H1 (cell line): ENCODE results near the gene CA14. TPM values are rescaled to one million over a fixed set of nuclear protein-coding genes. Genes with fewer than 3 reads are reported as not detected.

Experiments
- CTCF ChIA-PET: fragments of 300-600 bp; sonication (Branson Sonifier 250); formaldehyde crosslinking; loops from one replicate; lab custom pipeline; 2021; ENCODE audit not compliant: partially characterized antibody; lab: Charles Lee
- POLR2A ChIA-PET: fragments of 300-600 bp; sonication (Branson Sonifier 250); formaldehyde crosslinking; loops from one replicate; lab custom pipeline; 2021; ENCODE audit warnings: inconsistent platforms; ENCODE audit not compliant: partially characterized antibody; lab: Charles Lee
- DNase-seq, 2 experiments: peaks; one replicate each; pipeline versions ENCODE4 v3.0.0 to v3.0.0-alpha.2; 2010 to 2022; ENCODE audit warnings: low spot score in 2 of 2, low read depth in 1 of 2, mixed read lengths in 1 of 2
- FAIRE-seq: peaks from 2 replicates; lab custom pipeline; 2011; peaks lifted over from hg19 to GRCh38; lab: Jason Lieb, UNC
- H2AFZ ChIP-seq: 2 replicates; pipeline ENCODE4 v1.8.1; 2012; ENCODE audit warnings: low read length, inconsistent platforms
- H2AK5ac ChIP-seq: 2 replicates; pipeline ENCODE4 v1.6.1; 2013; ENCODE audit warnings: low read depth, low read length
- H2BK120ac ChIP-seq: replicated peaks from 2 replicates; pipeline ENCODE3; 2013; ENCODE audit warnings: low read depth, low read length, inconsistent platforms
- H2BK12ac ChIP-seq: 2 replicates; pipeline ENCODE4 v1.6.1; 2013; ENCODE audit warnings: low read depth, low read length
- H2BK15ac ChIP-seq: 2 replicates; pipeline ENCODE4 v1.6.1; 2013; ENCODE audit warnings: low read length
- H2BK20ac ChIP-seq: 2 replicates; pipeline ENCODE4 v1.6.1; 2013; ENCODE audit warnings: low read length
- H2BK5ac ChIP-seq: 2 replicates; pipeline ENCODE4 v1.6.1; 2013; ENCODE audit warnings: low read depth, low read length
- H3K14ac ChIP-seq: 2 replicates; pipeline ENCODE4 v1.6.1; 2013; ENCODE audit warnings: inconsistent platforms; ENCODE audit not compliant: insufficient read length
- H3K18ac ChIP-seq: 2 replicates; pipeline ENCODE4 v1.6.1; 2013; ENCODE audit warnings: low read length; ENCODE audit errors: extremely low read depth
- H3K23ac ChIP-seq: 2 replicates; pipeline ENCODE4 v1.6.1; 2013; ENCODE audit warnings: inconsistent platforms; ENCODE audit not compliant: insufficient read length
- H3K23me2 ChIP-seq: 2 replicates; pipeline ENCODE4 v1.6.1; 2013; ENCODE audit warnings: low read depth, low read length
- H3K27ac ChIP-seq: 2 replicates; pipeline ENCODE4 v1.6.1; 2011; ENCODE audit warnings: low read depth, low read length, inconsistent platforms
- H3K27me3 ChIP-seq, 4 experiments: replicated peaks in 1 of 4; 1 replicate in 1 of 4; 2 replicates in 3 of 4; pipeline versions ENCODE4 v1.6.1 to v1.8.1; 2011 to 2013; ENCODE audit warnings: low read length in 3 of 4, mild to moderate bottlenecking in 3 of 4, inconsistent platforms in 2 of 4, mixed read lengths in 2 of 4, moderate library complexity in 1 of 4; ENCODE audit not compliant: control insufficient read depth in 3 of 4, insufficient read depth in 3 of 4; ENCODE audit errors: extremely low read depth in 1 of 4
- H3K36me3 ChIP-seq, 4 experiments: 2 replicates each; pipeline versions ENCODE4 v1.6.1 to v1.8.1; 2011 to 2013; ENCODE audit warnings: mild to moderate bottlenecking in 4 of 4, low read length in 3 of 4, moderate library complexity in 2 of 4, control low read depth in 1 of 4, inconsistent platforms in 1 of 4; ENCODE audit not compliant: insufficient read depth in 4 of 4, control insufficient read depth in 2 of 4
- H3K4ac ChIP-seq: replicated peaks from 2 replicates; pipeline ENCODE3; 2013; ENCODE audit warnings: low read length, low read depth, mixed read lengths, inconsistent platforms; ENCODE audit not compliant: insufficient read length
- H3K4me1 ChIP-seq, 4 experiments: replicated peaks in 1 of 4; 1 replicate in 1 of 4; 2 replicates in 3 of 4; pipeline versions ENCODE4 v1.6.1 to v1.8.1; 2011 to 2013; ENCODE audit warnings: low read length in 3 of 4, inconsistent platforms in 2 of 4, mixed read lengths in 1 of 4; ENCODE audit not compliant: insufficient read depth in 4 of 4, control insufficient read depth in 3 of 4
- H3K4me2 ChIP-seq, 2 experiments: 2 replicates each; pipeline versions ENCODE4 v1.6.1 to v1.8.1; 2011 to 2013; ENCODE audit warnings: low read depth in 2 of 2, low read length in 2 of 2, control low read depth in 1 of 2, inconsistent platforms in 1 of 2, mild to moderate bottlenecking in 1 of 2; ENCODE audit not compliant: insufficient read depth in 1 of 2
- H3K4me3 ChIP-seq, 4 experiments: fragments of 200-600, 300-600 bp in 1 of 4; sonication (generic), shearing (Covaris generic), sonication (Bioruptor Twin) in 1 of 4; 2 replicates each; pipeline versions ENCODE4 v1.5.1 to v1.8.1; 2011 to 2016; ENCODE audit warnings: low read length in 4 of 4, low read depth in 3 of 4, control low read depth in 2 of 4, inconsistent platforms in 2 of 4, mild to moderate bottlenecking in 2 of 4, mixed read lengths in 1 of 4, moderate library complexity in 1 of 4; ENCODE audit not compliant: insufficient read depth in 2 of 4; ENCODE audit errors: extremely low read depth in 1 of 4
- H3K56ac ChIP-seq: replicated peaks from 2 replicates; pipeline ENCODE3; 2013; ENCODE audit warnings: low read depth, mild to moderate bottlenecking, mixed read lengths, low read length, inconsistent platforms; ENCODE audit not compliant: insufficient read length
- H3K79me1 ChIP-seq: 2 replicates; pipeline ENCODE4 v1.6.1; 2013; ENCODE audit warnings: low read depth, low read length, control low read depth
- H3K79me2 ChIP-seq, 2 experiments: 2 replicates each; pipeline versions ENCODE4 v1.6.1 to v1.8.1; 2012 to 2013; ENCODE audit warnings: low read length in 2 of 2, mild to moderate bottlenecking in 2 of 2, inconsistent platforms in 1 of 2; ENCODE audit not compliant: insufficient read depth in 2 of 2, control insufficient read depth in 1 of 2
- H3K9ac ChIP-seq, 4 experiments: replicated peaks in 1 of 4; 1 replicate in 1 of 4; 2 replicates in 3 of 4; pipeline versions ENCODE4 v1.6.1 to v1.8.1; 2011 to 2013; ENCODE audit warnings: low read depth in 3 of 4, low read length in 3 of 4, control low read depth in 2 of 4, mild to moderate bottlenecking in 2 of 4, moderate library complexity in 2 of 4, inconsistent platforms in 1 of 4; ENCODE audit errors: extremely low read depth in 1 of 4
- H3K9me3 ChIP-seq, 2 experiments: 2 replicates each; pipeline versions ENCODE4 v1.6.1 to v1.8.1; 2012 to 2013; ENCODE audit warnings: mild to moderate bottlenecking in 2 of 2, moderate library complexity in 2 of 2, control low read depth in 1 of 2, inconsistent platforms in 1 of 2, low read depth in 1 of 2, low read length in 1 of 2, mixed read lengths in 1 of 2; ENCODE audit not compliant: insufficient read depth in 2 of 2
- H4K20me1 ChIP-seq, 2 experiments: replicated peaks in 1 of 2; 2 replicates each; pipeline versions ENCODE3 to v1.8.1; 2011 to 2013; ENCODE audit warnings: inconsistent platforms in 2 of 2, low read length in 2 of 2, mild to moderate bottlenecking in 1 of 2; ENCODE audit not compliant: insufficient read depth in 2 of 2, control insufficient read depth in 1 of 2
- H4K5ac ChIP-seq: 2 replicates; pipeline ENCODE4 v1.6.1; 2013; ENCODE audit warnings: low read length, low read depth, mixed read lengths, inconsistent platforms; ENCODE audit not compliant: insufficient read length
- H4K8ac ChIP-seq: 2 replicates; pipeline ENCODE4 v1.8.0; 2013; ENCODE audit warnings: mild to moderate bottlenecking, moderate library complexity, low read length, inconsistent platforms; ENCODE audit not compliant: insufficient read depth; ENCODE audit errors: extremely low read depth
- H4K91ac ChIP-seq: replicated peaks from 2 replicates; pipeline ENCODE3; 2013; ENCODE audit warnings: low read length, mixed read lengths, inconsistent platforms; ENCODE audit not compliant: insufficient read length
- CREB1 ChIP-seq: IDR thresholded peaks from 2 replicates; pipeline ENCODE4 v1.6.1; 2012; ENCODE audit warnings: inconsistent platforms
- CTCF ChIP-seq, 3 experiments: IDR thresholded peaks; 1 replicate in 2 of 3; 2 replicates in 1 of 3; pipeline versions ENCODE4 v1.5.1 to v1.6.1; 2011; ENCODE audit warnings: low read length in 3 of 3, mild to moderate bottlenecking in 3 of 3, inconsistent platforms in 2 of 3, low read depth in 1 of 3, moderate library complexity in 1 of 3; ENCODE audit not compliant: insufficient read depth in 1 of 3; ENCODE audit errors: control extremely low read depth in 1 of 3
- KDM1A ChIP-seq: fragments of 200-600, 300-600 bp; sonication (generic); IDR thresholded peaks from 2 replicates; pipeline ENCODE4 v1.7.1; 2016; ENCODE audit warnings: mild to moderate bottlenecking, low read length, borderline replicate concordance
- KDM4A ChIP-seq: IDR thresholded peaks from one replicate; pipeline ENCODE4 v1.7.1; 2012; ENCODE audit warnings: low read depth, mild to moderate bottlenecking, moderate library complexity, low read length, inconsistent platforms; ENCODE audit not compliant: severe bottlenecking
- NANOG ChIP-seq: IDR thresholded peaks from 2 replicates; pipeline ENCODE4 v1.6.1; 2011; ENCODE audit warnings: low read length, low read depth, mild to moderate bottlenecking, inconsistent platforms; ENCODE audit not compliant: insufficient read depth, poor library complexity, severe bottlenecking
- PHF8 ChIP-seq: fragments of 200-600 bp; sonication (generic); conservative IDR thresholded peaks from 2 replicates; pipeline ENCODE4 v1.7.1; 2012; ENCODE audit warnings: low read depth, mild to moderate bottlenecking, inconsistent platforms, low read length, moderate library complexity
- SIN3A ChIP-seq, 2 experiments: IDR thresholded peaks in 1 of 2; conservative IDR thresholded peaks in 1 of 2; 2 replicates each; pipeline ENCODE4 v1.6.1; 2011 to 2012; ENCODE audit warnings: low read length in 2 of 2, improper control_type of control experiment in 1 of 2, low read depth in 1 of 2, mild to moderate bottlenecking in 1 of 2
- SIX5 ChIP-seq: IDR thresholded peaks from 2 replicates; pipeline ENCODE4 v1.6.1; 2011; ENCODE audit warnings: mild to moderate bottlenecking, low read depth, low read length
- SUZ12 ChIP-seq: fragments of 200-600 bp; sonication (generic); IDR thresholded peaks from 2 replicates; pipeline ENCODE4 v1.6.1; 2012; ENCODE audit warnings: mild to moderate bottlenecking, inconsistent platforms, low read length, moderate library complexity, mixed read lengths
- TCF12 ChIP-seq: IDR thresholded peaks from 2 replicates; pipeline ENCODE4 v1.6.1; 2011; ENCODE audit warnings: low read depth, mild to moderate bottlenecking, low read length
- WGBS, 2 experiments: shearing (Covaris generic) in 1 of 2; methylation state at CpG; one replicate each; pipeline versions ENCODE4 v1.1.6 to v1.1.7; 2013 to 2015; ENCODE audit warnings: low lambda C conversion rate in 2 of 2, mixed read lengths in 2 of 2, inconsistent platforms in 1 of 2, low coverage in 1 of 2, missing lambda C conversion rate in 1 of 2; ENCODE audit not compliant: insufficient replicate concordance in 2 of 2, insufficient coverage in 1 of 2, insufficient read length in 1 of 2; ENCODE audit errors: extremely low coverage in 1 of 2, missing lambda C conversion rate in 1 of 2; 5-methylcytosine and 5-hydroxymethylcytosine counted together
- polyA plus RNA-seq, 7 experiments: library from polyadenylated mRNA; depleted of rRNA in 3 of 7; stranded (reverse) in 5 of 7; unstranded in 2 of 7; fragments of >200 nt in 5 of 7; fragments of 200-250 nt in 2 of 7; gene quantifications; 1 replicate in 5 of 7; 2 replicates in 1 of 7; 4 replicates in 1 of 7; pipeline versions ENCODE4 v1.2.1 to v1.2.3, GENCODE V29; 2011 to 2013; ENCODE audit warnings: missing spikeins in 2 of 7, mixed read lengths in 2 of 7
- total RNA-seq: library from RNA; stranded (reverse); fragmentation: NEBNext Ultra II Directional; extraction: Animal tissue kit (Norgen Biotek cat#: 25700); gene quantifications from 2 replicates; pipeline ENCODE4 v1.2.1, GENCODE V29; 2021

CA14 gene
- total and polyA plus RNA-seq, 2 of the 8 experiments (the other 6 are each of a cell fraction or from before 2014, with no cell fraction given), result 52.3 to 105 TPM

GRCh38 chr1:150288382-150288781, 30.8 kb downstream of the CA14 start:
- Histone ChIP-seq H3K23me2 (no peaks in the 10 kb centered on the region), H3K14ac (no peak overlapping the region), H3K79me1 (no peaks in the 10 kb centered on the region), H2BK15ac (no peak overlapping the region), H3K79me2 (no peaks in the 10 kb centered on the region), H3K4me1 (peaks cover 0 to 2% (median under 1%) of the 10 kb centered on the region in 4 experiments; a peak in 2 of 7 replicates), H3K4me3 (no peak overlapping the region), H3K9ac (no peak overlapping the region), H3K56ac (no peak overlapping the region), H2AK5ac (no peak overlapping the region), H2BK120ac (no peak overlapping the region), H2BK20ac (no peak overlapping the region), H3K9me3 (no peaks in the 10 kb centered on the region), H3K27ac (no peak overlapping the region), H4K5ac (no peak overlapping the region), H3K36me3 (peaks cover 6 to 19% (median 11%) of the 10 kb centered on the region in 4 experiments; a peak in 7 of 8 replicates), H3K27me3 (peaks cover 0 to 3% (median 1%) of the 10 kb centered on the region in 4 experiments; a peak in 3 of 7 replicates), H3K4ac (no peak overlapping the region), H4K20me1 (peaks cover 0 to 2% of the 10 kb centered on the region in 2 experiments), H3K18ac (no peak overlapping the region), H4K8ac (no peak overlapping the region), H2BK12ac (no peak overlapping the region), H3K4me2 (no peak overlapping the region), H3K23ac (no peak overlapping the region), H2AFZ (no peak overlapping the region), H4K91ac (no peak overlapping the region), H2BK5ac (no peak overlapping the region)
- no peak for DNase-seq
- no peak for FAIRE-seq
- POLR2A ChIA-PET, result interaction anchor here (0.6 to 25.2 kb wide), 9 partner anchors 8 to 145 kb away, joined by 3 to 535 read pairs (median 3); partner anchors contain the start of genes APH1A, C1orf54 and CA14
- CTCF ChIA-PET, result interaction anchor here (0.6 to 2.6 kb wide), 2 partner anchors 32 to 209 kb away, joined by 3 to 9 read pairs; no protein-coding TSS in a partner anchor
- 88% methylated on average over 1 of the region's 1 CpG; no CpG with 5 or more reads in 1 of the 2 experiments for WGBS, 2 experiments
- no peak for TF ChIP-seq TCF12
- TF ChIP-seq CREB1, result no peak
- TF ChIP-seq PHF8, result no peak
- TF ChIP-seq CTCF (IDR thresholded peaks at IDR 0.05; ENCODE audit: control extremely low read depth in 1 of 3, insufficient read depth in 1 of 3, low read depth in 1 of 3, low read length in 3 of 3), result no peak
- no peak for TF ChIP-seq NANOG
- TF ChIP-seq KDM1A, result no peak
- TF ChIP-seq KDM4A, result no peak
- no peak for TF ChIP-seq SIX5
- TF ChIP-seq SIN3A (conservative IDR thresholded peaks at IDR 0.05 in 1 of 2, IDR thresholded peaks at IDR 0.05 in 1 of 2; ENCODE audit: low read depth in 1 of 2, low read length in 2 of 2), result no peak
- no peak for TF ChIP-seq SUZ12
